LoVo (cell line): ENCODE measurements around the gene PTPRD.
"Not testable (repeated sequence)": the region's sequence is repeated elsewhere in the genome, so short reads cannot be mapped to it uniquely, and the experiment has no call there.

Experiments
- DNase-seq: peaks from one replicate; pipeline ENCODE4 v3.0.0-alpha.2; 2016; ENCODE audit warnings: low spot score

PTPRD gene

DNA sequence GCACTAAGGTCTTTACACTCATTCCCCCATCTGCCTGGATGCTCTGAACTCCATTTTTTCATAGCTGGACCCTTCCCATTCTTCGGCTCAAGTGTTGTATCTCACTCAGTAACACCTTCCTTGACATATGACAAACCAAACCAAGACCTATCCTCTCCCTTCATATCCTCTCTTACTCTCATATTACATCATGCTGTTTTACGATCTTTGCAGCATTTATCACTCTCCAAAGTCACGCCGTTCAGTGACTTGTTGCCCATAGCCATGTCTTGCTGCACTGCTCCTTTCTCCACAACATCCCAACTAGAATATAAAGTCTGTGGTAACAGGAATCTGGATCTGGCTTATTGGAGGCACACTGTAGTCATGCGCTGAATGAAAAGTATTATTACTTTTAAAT lies 1889.6 kb downstream of the PTPRD start:
- DNase-seq, result peak; percentile 3

DNA sequence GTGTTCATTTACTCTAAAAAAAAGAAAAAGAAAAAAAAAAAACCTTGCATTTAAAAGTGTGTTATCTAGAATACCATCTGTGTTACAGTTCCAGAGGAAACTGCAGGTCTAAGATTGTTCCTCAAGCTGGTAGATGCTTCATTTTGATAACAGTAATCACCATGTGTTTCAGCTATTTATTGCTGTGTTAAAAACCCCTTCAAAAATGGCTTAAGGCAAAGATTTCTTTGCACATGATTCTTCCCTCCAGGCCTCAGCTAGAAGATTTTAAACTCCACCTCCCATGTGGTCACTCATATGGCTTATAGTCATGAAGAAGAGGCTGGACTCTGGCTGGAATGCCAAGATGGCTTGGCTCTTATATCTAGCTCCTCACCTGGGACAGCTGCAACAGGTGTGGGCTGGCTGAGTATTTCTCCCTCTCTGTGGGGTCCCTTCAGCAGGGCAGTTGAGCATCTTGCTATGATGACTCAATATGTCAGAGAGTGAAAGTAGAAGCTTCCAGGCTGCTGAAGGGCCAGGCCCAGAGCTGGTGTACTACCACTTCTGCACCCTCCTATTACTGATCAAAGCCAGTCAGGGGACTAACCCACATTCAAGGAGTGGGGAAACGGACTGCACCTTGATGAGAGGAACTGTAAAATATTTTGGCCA lies 1892.8 kb downstream of the PTPRD start:
- DNase-seq, result no peak

DNA sequence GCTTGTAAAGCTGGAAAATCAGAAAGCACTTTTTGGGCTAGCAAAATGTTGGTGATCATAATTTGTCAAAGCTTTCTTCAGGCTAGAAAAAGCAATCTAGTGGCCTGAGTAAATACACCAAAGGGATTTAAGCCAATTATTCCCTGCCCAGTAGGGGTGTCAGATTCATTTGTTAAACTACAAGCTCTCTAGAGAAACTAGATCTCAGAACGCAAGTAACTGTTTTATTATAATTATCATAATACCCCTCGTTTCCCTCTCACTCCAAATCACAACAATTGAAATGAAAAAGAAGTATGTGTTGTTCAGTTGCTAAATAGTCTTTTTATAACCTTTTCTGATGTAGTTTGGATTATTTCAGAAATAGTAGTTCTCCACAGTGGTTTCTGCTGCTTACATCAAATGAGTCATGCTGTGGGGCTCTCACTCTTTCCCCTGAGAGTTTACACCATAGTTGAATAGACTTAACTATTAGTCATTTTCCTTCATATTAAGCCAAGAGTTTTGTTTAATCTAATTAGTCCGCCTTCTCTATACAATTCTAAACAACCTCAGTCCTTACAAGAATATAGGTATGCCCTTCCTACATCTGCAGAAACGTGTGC lies 1894.6 kb downstream of the PTPRD start:
- no peak for DNase-seq

DNA sequence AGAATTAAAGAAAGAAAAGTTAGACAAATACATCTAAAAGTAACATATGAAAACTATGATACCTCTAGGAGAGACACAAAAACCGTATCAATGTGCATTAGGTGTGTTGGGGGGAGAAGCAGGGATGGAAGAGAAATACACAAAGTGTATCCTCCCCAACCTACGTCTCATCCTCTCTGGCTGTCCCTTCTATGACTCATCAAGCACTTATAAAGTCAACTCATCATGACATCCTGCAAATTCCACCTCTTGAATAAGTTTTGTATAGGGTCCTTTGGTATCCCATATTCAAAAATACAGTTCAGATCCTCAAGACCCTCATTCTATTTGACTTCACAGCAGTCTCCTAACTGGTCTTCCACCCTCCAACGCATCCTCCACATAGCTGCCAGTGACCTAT lies 1895.7 kb downstream of the PTPRD start:
- DNase-seq, result no peak

DNA sequence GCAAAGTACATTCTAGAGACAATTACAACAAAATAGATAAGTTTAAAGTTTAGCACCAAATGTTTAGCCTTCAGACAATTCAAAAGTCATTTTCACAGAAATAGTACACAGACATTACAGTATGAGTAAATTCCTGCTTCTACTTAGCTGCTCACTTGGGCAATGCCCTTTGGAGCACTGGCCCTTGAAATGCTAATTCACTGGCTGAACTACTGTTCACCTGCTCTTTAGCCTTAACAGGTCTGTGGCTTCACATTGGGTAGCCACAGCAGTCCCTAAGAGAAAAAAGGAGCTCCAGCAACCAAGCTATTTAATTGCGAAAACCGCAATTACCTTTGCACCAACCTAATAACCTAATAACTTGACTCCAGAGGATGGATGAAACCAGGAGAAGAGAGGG lies 1897.0 kb downstream of the PTPRD start:
- no peak for DNase-seq

DNA sequence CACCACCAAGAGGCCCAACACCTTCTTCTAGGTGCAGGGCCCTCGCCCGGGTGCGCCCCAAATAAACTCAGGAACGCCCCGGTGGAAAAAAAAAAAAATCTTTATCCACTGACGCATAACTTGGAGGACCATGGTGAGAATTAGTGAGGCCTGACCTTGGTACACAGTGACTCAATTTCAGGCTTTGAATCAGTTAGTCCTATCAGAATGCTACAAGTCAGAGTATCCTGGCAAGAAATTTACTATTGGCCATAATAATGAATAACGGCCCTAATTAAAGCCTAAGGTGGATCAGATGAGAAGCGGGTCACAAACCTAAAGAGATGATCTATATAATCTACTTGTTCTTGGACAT lies 1899.0 kb downstream of the PTPRD start:
- DNase-seq, result no peak

DNA sequence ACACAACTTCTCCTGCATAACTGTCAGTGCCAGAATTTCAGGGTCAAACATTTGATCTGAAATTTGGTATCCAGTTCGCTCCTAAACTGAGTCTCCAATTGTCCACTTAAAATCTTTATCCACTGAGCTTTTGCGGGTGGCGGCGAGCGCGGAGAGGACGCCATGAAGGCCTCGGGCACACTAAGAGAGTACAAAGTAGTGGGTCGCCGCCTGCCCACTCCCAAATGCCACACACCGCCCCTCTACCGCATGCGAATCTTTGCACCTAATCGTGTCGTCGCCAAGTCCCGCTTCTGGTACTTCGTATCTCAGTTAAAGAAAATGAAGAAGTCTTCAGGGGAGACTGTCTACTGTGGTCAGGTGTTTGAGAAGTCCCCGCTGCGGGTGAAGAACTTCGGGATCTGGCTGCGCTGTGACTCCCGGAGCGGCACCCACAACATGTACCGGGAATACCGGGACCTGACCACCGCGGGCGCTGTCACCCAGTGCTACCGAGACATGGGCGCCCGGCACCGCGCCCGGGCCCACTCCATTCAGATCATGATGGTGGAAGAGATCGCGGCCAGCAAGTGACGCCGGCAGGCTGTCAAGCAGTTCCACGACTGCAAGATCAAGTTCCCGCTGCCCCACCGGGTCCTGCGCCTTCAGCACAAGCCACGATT lies 1899.5 kb downstream of the PTPRD start:
- no peak for DNase-seq

DNA sequence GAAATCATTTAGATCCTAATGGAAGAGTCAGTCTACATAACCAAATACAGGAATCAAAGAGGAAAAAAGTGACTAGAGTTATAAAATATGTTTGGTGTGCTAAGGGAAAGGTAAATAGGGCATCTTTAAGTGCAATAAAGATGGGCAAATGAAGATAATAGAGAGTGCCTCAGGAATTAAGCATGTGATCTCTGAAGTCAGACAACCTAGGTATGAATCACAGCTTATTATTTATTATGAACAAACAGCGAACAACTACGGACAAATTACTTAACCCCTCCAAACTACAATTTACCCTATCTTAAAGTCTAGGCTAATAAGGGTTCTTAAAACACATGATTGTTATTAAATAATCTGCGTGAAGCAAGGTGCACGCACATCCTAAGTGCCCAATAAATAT lies 1903.1 kb downstream of the PTPRD start:
- DNase-seq, result no peak

DNA sequence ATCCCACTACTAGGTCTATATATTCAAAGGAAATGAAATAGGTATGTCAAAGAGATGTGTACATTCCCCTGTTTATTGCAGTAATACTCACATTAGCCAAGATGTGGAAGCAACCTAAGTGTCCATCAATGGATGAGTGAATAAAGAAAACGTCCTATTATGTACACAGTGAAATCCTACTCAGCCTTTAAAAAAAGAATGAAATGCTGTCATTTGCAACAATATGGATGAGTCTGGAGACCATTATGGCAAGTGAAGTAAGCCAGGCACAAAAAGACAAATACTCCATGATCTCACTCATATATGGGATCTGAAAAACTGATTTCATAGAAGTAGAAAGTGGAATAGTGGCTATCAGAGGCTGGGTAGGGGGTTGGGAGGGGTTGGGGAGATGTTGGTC lies 1904.1 kb downstream of the PTPRD start:
- DNase-seq, result no peak

DNA sequence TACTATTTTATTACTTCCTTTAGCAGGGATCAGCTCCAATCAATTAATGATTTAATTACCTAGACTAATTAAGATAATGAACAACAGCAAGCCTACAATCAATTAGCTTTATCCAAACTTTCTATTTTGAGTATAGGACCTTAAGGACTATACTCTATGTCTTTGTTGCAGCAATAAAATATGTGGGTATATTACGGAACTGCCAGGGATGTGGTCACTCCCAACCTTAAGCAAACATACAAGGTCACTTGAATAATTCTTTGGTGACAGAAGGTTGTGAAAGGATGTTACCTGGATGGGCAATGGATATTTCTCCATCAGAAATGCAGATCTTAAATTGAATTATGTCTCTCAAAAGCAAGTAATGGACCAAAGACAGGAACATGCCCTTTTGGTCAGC lies 1905.8 kb downstream of the PTPRD start:
- no peak for DNase-seq

DNA sequence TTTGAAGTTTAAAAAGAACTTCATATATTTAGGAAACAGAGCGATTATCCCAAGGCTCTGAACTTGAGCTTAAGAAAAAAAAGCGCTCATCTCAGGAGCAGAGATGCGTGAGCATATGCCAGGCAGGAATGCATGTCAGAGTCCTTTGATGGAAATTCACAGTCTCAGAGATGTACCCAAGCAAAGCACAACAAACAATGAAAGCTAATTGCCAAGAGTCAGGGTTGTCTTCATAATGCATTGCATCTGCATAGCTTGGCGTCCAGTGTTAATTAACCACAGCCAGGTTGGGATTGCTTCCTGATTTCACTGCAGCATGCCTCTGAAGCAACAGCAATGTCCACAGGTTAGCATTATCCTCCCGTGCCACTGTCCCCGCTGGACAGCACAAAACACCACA lies 1906.3 kb downstream of the PTPRD start:
- no peak for DNase-seq

DNA sequence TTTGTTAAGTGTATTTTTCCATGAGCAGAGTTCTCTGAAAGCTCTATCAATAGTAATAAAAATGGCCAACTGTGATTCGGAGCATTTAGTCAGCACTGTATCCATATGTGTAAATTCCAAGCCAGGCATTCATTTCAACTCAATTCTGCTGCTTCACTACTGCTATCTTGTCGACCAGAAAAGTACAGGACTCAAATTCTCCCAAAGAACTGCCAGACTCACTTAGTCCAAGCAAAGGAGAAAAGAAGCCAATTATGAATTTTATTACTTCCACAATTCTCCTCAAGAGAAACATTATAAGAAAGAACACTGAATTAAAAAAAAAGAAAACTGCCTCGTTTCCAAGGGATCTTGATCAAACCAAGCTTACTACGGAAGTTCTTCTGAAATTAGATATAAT lies 1906.9 kb downstream of the PTPRD start:
- DNase-seq, result no peak

DNA sequence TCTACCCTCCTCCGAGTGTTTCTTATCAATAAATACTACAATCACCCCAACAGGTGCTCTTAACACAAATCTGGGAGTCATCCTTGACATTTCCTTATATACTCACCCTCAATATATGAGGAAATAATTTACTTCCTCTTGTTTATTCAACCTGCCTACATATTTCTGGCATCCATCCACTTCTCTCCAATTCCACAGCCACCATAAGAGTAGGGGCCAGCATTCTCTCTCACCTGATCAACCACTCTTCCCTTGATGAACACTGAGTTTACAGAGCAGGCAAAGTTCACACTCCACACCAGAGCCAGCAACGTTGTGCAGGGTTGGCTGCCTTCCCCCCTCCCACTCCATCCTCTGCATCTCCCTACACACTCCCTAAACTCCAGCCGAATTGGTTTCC lies 1908.9 kb downstream of the PTPRD start:
- DNase-seq, result no peak

DNA sequence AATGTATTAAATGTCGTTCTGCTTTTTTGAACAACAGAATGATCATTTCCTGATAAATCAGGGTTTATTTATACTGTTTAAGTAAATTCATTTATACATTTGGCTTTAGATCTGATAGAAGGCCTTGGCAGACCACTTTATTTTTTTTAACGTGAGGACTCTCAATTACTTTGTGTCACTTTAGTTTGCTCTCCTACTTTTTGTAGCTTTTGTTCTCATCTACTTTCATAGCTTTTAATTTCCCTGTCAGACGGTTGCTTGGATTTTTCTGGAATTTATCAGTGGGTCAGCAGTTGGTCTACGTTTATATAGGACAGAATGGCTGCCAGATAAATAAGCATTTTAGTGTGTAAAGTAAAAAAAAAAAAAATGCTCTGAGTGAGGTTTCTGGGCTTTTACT lies 1910.9 kb downstream of the PTPRD start:
- DNase-seq, result no peak

DNA sequence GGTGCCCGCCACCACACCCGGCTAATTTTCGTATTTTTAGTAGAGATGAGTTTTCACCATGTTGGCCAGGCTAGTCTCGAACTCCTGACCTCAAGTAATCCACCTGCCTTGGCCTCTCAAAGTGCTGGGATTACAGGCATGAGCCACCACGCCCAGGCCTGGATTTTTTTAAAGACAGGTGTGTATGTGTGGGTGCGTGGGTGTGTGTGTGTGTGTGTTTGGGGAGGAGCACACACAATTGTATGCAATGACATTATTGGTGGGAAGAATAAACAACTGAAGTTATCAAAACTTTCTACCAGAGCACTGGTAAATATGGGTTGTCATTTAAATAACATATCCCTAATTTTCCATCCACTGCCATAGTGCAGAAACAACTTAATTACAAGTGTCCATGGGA lies 1915.2 kb downstream of the PTPRD start:
- DNase-seq, result not testable (repeated sequence)

DNA sequence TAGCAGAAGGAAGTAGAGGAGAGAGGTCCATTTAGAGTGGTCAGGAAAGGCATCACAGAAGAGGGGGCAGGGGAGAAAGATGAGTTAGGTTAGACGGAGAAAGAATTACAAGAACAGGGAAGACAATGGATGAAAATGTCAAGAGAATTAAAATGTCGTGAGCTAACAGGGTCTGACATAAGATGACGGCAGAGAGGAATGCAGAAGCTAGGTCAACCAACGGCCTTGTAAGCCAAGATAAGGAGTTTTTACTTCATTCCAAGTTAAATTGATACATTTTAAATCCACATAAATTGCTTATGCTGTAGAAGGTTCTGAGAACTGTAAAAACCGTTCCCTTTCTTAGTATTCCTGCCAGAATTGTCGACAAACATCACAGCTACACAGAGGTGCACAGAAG lies 1916.3 kb downstream of the PTPRD start:
- DNase-seq, result no peak

DNA sequence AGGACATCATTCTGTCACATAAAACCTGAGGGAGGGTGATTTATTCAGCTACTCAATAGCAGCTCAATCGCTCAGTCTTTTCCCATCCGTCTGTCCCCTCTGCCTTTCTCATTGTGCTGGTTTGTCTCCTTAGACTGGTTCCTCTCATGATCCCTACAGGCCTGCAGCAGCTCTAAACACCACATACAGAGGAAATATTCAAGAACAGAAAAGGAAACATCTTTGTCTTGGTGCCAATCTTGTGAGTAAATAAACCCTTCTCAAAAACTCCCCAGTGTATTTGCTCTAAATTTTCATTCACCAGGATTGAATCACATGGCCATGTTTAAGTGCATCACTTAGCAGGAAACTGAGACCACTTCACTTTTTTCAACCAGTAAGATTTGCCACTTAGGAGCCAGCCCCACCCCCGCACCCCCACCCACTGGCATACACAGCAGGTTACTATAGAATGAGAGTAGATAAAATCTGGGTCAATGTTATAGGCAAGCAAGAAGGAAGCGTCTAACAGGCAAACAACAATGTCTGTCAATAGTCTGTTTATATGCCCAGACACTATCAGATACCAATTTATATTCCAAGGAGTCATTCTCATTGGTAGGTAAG lies 1917.7 kb downstream of the PTPRD start:
- no peak for DNase-seq

DNA sequence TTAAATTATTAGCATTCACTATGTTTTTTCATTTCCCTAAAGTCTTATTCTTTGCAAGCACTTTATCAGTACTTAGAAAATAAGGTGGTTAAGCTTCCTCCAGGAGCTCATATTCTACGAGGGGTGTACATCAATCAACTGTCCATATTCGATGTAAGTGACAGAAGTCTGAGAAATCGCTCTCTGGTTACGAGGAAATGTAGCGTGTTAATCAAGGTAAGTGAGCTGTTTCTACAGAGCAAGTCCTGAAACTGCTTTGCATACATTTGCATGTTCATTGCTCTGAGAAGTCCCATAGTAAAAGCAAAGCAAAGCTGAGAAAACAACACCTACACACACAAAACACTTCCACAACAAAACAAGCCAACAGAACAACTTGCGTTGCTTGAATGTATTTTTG lies 1919.3 kb downstream of the PTPRD start:
- no peak for DNase-seq

DNA sequence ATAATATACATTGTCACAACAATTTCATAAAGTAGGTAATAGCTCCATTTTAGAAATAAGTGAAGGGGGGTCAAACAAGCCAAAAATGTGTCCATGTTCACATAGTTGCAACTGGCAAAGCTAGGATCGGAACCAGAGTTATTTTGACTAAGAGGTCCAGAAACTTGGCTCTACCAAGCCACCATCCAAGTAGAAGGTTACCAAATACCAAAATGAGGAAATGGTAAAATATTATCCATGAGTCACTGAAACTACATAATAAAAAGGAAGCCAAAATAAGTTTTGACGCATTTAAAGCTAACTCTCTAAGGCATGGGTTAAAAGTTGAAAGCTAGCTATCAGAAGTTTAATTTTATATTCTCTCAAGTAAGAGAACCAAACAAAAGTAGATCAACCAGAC lies 1926.3 kb downstream of the PTPRD start:
- no peak for DNase-seq

DNA sequence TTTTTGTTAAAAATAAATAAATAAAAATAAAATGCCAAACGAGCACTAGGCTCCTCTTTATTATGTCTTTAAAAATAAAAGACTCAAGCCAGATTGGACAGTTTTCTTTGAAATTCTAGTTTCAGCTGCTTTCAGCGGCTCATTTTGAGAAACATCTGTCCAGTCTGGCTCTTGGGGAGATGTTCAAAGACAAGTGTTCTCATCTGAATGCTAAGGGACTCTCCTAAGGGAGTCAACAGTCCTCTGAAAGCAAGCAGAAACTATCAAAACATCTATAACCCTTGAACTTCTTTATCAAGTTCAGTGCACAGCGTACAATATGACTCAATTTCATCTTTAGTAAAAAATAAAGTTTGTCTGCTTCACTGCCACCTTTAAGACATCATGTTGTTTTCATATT lies 1927.0 kb downstream of the PTPRD start:
- no peak for DNase-seq

DNA sequence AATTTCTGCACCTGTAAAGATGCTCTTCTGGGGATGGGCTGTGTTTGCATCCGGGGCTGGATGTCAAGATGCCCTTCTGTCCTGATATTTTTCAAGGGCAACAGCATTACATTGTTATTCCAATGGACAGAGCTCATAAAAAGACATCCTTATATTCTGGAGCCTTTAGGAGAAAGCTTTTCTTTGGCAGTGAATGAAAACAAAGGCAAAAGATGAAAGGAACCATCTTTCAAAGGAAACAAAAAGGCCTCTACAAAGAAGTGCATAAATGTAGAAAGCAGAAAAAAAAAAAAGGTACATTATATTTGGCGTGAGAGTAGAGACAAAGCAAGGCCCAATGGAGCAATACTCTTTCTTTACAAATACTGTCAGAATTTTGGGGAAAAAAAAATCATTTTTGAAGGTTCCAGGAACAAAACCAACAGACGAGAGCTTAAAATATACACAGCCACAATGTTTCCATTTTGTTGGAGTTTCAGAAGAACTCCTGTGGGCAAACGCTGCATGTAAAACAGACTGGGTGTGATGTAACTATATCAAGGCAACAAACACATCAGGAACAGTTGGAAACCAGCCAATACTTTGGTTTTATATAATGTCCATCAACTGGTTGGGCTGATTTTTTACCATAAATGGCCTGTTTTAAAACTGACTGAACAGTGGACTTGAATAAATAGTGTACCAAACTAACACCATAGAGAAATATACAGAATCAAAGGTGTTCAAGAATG lies 1927.7 kb downstream of the PTPRD start:
- DNase-seq, result no peak

DNA sequence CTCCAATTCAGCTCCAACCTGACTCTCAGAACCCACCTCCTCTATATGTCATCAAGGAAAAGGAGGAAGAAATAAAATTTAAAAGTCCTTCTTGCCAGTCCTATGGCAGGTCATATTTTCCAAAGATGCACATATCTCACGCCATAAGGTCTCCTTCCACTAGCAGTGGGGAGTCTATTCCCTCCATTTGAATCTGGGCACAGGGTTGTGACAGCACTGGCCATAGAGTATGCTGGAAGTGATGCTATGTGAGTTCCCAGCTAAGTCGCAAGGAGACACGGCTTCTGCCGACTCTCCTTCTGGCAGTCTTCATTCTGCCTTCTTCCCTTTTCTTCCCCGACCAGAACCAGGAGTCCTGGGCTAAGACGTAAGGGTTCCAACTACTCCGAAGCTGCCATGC lies 1929.3 kb downstream of the PTPRD start:
- DNase-seq, result no peak

DNA sequence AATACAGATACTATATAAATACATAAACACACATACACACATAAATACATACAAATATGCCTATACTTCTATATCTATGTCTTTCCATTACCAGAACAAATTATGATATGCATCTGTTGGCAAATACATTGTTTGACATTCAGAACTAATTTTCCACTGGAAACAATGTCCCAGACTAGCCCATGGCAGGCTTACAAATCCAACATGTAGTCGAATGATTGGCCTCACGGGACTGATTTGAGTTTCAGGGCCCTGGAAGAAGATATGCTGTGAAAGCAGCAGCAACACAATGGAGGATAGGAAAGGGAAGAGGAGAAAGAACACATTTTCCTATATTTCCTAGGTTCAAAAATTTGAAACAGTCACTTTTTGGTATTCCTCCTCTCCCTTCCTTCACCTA lies 1932.1 kb downstream of the PTPRD start:
- no peak for DNase-seq
